Measurements from ENCODE around the gene FAM200C. TPM values are rescaled to one million over a fixed set of nuclear protein-coding genes. Genes with fewer than 3 reads are reported as not detected.

FAM200C gene
- total RNA-seq, 4 donors from 2014 or later, result 3.0 to 9.6 (median 5.8) TPM

GRCh38 chr5:160357394-160357793, 42.5 kb downstream of the FAM200C start:
- 52% methylated on average over 7 of the region's 7 CpGs for WGBS
- H3K4me1 ChIP-seq, result peaks cover 21 to 46% (median 41%) of the 10 kb centered on the region in 4 donors
- H3K9me3 ChIP-seq, result no peaks in the 10 kb centered on the region
- DNase-seq (ENCODE audit: extremely low spot score), result no peak
- intact Hi-C loops (cut with DNase I), result no loop called here
- H3K27me3 ChIP-seq, result no peaks in the 10 kb centered on the region
- H3K4me3 ChIP-seq, result peak overlapping the region; percentile 1 to 28 (median 25)
- TF ChIP-seq POLR2AphosphoS5 (IDR thresholded peaks at IDR 0.05) (no peak), EP300 (IDR thresholded peaks at IDR 0.05) (no peak), CTCF (IDR thresholded peaks at IDR 0.05) (no peak), POLR2A (IDR thresholded peaks at IDR 0.05; ENCODE audit: low read depth) (no peak)
- H3K36me3 ChIP-seq, result peaks cover 0 to 3% (median 0%) of the 10 kb centered on the region in 4 donors
- H3K27ac ChIP-seq (replicated peaks in 1 of 4), result peak overlapping the region; percentile 66 to 77 (median 74)

- intact Hi-C loops (cut with DNase I), result no loop called here
- 69% methylated on average over 7 of the region's 7 CpGs for WGBS
Observed at GRCh38 chr5:160356550-160357347, 43.1 kb downstream of the FAM200C start.

DNA sequence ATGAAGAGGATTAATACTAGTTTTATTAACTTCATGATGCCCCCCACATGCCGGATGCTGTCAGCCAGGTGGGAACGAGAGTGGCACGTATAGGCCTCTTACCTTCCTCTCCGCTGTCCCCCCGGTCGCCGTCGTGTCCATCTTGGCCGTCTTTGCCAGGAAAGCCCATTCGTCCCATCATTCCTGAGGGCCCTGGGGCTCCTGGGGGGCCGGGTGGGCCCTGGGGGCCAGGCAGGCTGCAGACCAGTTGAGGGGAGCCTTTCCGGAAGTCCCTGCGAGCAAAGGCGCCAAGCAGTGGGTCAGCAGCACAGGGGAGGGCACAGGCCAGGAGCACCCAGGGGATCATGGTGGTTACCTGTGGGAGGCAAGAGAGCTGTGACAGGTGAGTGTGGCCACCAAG, 45.2 kb downstream of the FAM200C start:
- Histone ChIP-seq H3K4me1 (peaks cover 18 to 43% (median 37%) of the 10 kb centered on the region in 4 donors), H3K27me3 (no peaks in the 10 kb centered on the region), H3K9me3 (no peaks in the 10 kb centered on the region), H3K36me3 (peaks cover 0 to 3% (median 0%) of the 10 kb centered on the region in 4 donors), H3K4me3 (no peak overlapping the region), H3K27ac (replicated peaks in 1 of 4) (no peak overlapping the region)
- DNase-seq (ENCODE audit: extremely low spot score), result no peak
- 93% methylated on average over 14 of the region's 14 CpGs for WGBS
- intact Hi-C loops (cut with DNase I), result no loop called here
- no peak for TF ChIP-seq POLR2A (IDR thresholded peaks at IDR 0.05; ENCODE audit: low read depth)
- TF ChIP-seq CTCF (IDR thresholded peaks at IDR 0.05), result no peak
- TF ChIP-seq POLR2AphosphoS5 (IDR thresholded peaks at IDR 0.05), result no peak
- TF ChIP-seq EP300 (IDR thresholded peaks at IDR 0.05), result no peak

More at GRCh38 chr5:160356550-160357347, 43.1 kb downstream of the FAM200C start:
- Histone ChIP-seq H3K9me3 (no peaks in the 10 kb centered on the region), H3K4me3 (no peak overlapping the region), H3K36me3 (peaks cover 0 to 3% (median 0%) of the 10 kb centered on the region in 4 donors), H3K27me3 (no peaks in the 10 kb centered on the region), H3K4me1 (peaks cover 21 to 46% (median 41%) of the 10 kb centered on the region in 4 donors), H3K27ac (replicated peaks in 1 of 4) (peak overlapping the region; percentile 66 to 77 (median 74))
- no peak for TF ChIP-seq POLR2AphosphoS5 (IDR thresholded peaks at IDR 0.05)
- no peak for TF ChIP-seq EP300 (IDR thresholded peaks at IDR 0.05)
- DNase-seq (ENCODE audit: extremely low spot score), result no peak

DNA sequence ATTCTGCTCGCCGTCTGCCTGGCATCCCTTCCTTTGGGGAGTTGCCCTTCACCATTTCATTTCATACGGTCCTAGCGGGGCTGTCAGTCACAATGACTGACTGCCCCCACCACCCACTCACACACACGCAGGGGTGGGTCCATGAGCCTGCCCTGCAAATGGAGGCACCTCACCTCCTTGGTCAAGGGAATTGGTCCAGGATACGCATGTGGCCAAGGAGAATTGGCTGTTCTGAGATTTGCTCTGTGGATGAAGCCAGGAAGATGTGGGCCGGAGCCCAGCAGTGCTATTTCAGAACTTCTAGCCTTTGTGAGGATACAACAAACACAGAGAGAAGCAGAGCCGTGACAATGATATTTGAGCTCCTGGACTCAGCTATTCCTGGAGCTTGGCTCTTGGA, 46.5 kb downstream of the FAM200C start:
- H3K36me3 ChIP-seq, result peaks cover 0 to 13% (median 0%) of the 10 kb centered on the region in 4 donors
- TF ChIP-seq CTCF (IDR thresholded peaks at IDR 0.05), result no peak
- TF ChIP-seq EP300 (IDR thresholded peaks at IDR 0.05), result no peak
- TF ChIP-seq POLR2A (IDR thresholded peaks at IDR 0.05; ENCODE audit: low read depth), result no peak
- TF ChIP-seq POLR2AphosphoS5 (IDR thresholded peaks at IDR 0.05), result no peak
- DNase-seq (ENCODE audit: extremely low spot score), result no peak
- peak overlapping the region in 1 of 4 donors; percentile 50 for H3K27ac ChIP-seq (replicated peaks in 1 of 4)
- H3K4me1 ChIP-seq, result peaks cover 17 to 31% (median 24%) of the 10 kb centered on the region in 4 donors
- H3K4me3 ChIP-seq, result no peak overlapping the region
- no peaks in the 10 kb centered on the region for H3K27me3 ChIP-seq
- intact Hi-C loops (cut with DNase I), result no loop called here
- WGBS, result 61% methylated on average over 8 of the region's 8 CpGs
- H3K9me3 ChIP-seq, result no peaks in the 10 kb centered on the region

DNA sequence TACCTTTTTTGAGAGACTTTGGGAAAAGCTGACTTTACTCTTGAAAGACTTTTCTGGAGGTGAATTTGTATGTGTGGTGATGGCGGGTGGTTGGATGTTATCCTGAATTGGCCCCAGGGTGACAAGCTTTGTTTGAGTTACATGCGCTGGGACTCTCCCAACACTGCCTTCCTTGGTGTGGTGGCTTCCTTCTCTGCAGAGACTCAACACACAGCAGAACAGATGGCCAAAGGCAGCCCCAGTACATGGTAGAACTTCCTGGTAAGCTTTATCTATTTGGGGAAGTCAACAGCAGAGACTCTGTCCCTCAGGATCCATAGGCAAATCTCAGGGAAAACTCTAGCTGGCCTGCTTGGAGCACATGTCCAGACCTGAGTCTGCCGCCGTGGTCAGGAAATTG, 47.5 kb downstream of the FAM200C start:
- WGBS, result 98% methylated on average over 4 of the region's 4 CpGs

More for the DNA sequence above, 47.5 kb downstream of the FAM200C start:
- H3K27me3 ChIP-seq, result no peaks in the 10 kb centered on the region
- H3K4me1 ChIP-seq, result peaks cover 7 to 20% (median 14%) of the 10 kb centered on the region in 4 donors
- H3K9me3 ChIP-seq, result no peaks in the 10 kb centered on the region
- H3K27ac ChIP-seq (replicated peaks in 1 of 4), result no peak overlapping the region
- TF ChIP-seq POLR2A (IDR thresholded peaks at IDR 0.05; ENCODE audit: low read depth), result no peak
- TF ChIP-seq CTCF (IDR thresholded peaks at IDR 0.05), result no peak
- TF ChIP-seq EP300 (IDR thresholded peaks at IDR 0.05), result no peak
- no peak for TF ChIP-seq POLR2AphosphoS5 (IDR thresholded peaks at IDR 0.05)
- no peak overlapping the region for H3K4me3 ChIP-seq
- peaks cover 0 to 13% (median 0%) of the 10 kb centered on the region in 4 donors for H3K36me3 ChIP-seq
- intact Hi-C loops (cut with DNase I), result no loop called here
- no peak for DNase-seq (ENCODE audit: extremely low spot score)

All from esophagus muscularis mucosa (tissue), 4 donors.